GM20000 (cell line): ENCODE results near the gene KMT2E.
"Not testable (repeated sequence)": the region's sequence is repeated elsewhere in the genome, so short reads cannot be mapped to it uniquely, and the experiment has no call there.

Experiments used
- DNase-seq: peaks from one replicate; pipeline ENCODE4 v3.0.0; 2012; ENCODE audit warnings: low spot score
- TF ChIP-seq, protein P1 (sequence below): IDR thresholded peaks from 2 replicates; pipeline ENCODE4 v1.5.1; 2012; ENCODE audit warnings: mild to moderate bottlenecking, control low read depth; ENCODE audit errors: extremely low read depth, missing control alignments

KMT2E gene

DNA sequence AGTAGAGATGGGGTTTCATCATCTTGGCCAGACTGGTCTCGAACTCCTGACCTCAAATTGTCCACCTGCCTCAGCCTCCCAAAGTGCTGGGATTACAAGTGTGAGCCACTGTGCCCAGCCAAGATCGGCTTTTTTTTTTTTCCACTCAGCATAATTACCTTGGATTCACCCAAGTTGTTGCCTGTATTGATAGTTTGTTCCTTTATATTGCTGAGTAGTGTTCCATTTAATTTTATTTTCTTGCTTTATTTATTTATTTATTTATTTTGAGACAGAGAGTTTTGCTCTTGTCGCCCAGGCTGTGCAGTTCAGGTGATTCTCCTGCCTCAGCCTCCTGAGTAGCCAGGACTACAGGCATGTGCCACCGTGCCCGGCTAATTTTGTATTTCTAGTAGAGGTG, 21.3 kb downstream of the KMT2E start:
- TF ChIP-seq, protein P1, sequence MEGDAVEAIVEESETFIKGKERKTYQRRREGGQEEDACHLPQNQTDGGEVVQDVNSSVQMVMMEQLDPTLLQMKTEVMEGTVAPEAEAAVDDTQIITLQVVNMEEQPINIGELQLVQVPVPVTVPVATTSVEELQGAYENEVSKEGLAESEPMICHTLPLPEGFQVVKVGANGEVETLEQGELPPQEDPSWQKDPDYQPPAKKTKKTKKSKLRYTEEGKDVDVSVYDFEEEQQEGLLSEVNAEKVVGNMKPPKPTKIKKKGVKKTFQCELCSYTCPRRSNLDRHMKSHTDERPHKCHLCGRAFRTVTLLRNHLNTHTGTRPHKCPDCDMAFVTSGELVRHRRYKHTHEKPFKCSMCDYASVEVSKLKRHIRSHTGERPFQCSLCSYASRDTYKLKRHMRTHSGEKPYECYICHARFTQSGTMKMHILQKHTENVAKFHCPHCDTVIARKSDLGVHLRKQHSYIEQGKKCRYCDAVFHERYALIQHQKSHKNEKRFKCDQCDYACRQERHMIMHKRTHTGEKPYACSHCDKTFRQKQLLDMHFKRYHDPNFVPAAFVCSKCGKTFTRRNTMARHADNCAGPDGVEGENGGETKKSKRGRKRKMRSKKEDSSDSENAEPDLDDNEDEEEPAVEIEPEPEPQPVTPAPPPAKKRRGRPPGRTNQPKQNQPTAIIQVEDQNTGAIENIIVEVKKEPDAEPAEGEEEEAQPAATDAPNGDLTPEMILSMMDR, result no peak
- DNase-seq, result no peak

DNA sequence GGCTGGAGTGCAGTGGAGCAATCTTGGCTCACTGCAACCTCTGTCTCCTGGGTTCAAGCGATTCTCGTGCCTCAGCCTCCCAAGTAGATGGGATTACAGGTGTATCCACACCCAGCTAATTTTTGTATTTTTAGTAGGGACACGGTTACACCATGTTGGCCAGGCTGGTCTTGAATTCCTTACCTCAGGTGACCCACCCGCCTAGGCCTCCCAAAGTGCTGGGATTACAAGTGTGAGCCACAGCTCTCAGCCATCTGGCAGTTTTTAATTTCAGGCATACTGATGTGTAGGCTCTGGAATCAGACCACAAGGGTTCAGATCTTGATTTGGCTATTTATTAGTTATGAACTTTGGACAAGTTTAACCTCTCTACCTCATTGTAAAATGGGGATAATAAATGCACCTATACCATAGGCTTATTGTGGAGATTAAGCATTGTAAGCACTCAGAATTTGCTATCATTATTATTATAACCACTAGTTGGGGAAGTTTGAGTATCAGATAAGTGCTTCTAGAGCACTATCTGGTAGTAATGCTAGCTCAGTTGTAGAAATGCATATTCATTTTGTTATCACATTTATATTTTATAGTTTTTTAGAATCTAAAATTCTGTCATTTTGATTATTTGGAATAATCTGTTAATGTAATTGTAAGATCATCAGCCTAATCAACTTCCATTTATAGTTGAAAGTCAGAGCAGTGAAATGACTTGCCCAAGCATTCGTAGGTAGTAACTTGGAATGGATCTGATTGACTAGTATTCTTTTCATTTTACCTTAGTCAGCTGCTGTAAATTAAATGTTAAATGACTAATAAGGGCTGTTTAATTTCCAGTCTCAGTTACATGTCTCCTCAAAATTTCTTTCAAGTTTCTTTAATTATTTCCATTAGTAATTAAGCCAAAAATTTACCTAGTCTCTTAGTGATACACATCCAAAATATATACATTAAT, 22.5 kb downstream of the KMT2E start:
- TF ChIP-seq, protein P1, result no peak
- no peak for DNase-seq

DNA sequence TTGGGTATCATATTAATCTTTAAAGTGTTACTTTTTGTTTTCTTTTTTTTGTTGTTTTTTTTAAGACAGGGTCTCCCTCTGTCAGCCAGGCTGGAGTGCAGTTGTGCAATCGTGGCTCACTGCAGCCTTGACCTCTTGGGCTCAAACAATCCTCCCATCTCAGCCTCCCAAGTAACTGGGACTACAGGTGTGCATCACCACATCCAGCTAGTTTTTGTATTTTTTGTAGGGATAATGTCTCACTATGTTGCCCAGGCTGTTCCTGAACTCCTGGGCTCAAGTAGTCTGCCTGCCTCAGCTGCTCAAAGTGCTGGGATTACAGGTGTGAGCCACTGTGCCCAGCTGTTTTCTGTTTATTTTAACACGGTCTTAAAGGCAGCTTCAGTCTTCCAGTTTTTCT, 23.3 kb downstream of the KMT2E start:
- no peak for DNase-seq
- TF ChIP-seq, protein P1, result no peak

DNA sequence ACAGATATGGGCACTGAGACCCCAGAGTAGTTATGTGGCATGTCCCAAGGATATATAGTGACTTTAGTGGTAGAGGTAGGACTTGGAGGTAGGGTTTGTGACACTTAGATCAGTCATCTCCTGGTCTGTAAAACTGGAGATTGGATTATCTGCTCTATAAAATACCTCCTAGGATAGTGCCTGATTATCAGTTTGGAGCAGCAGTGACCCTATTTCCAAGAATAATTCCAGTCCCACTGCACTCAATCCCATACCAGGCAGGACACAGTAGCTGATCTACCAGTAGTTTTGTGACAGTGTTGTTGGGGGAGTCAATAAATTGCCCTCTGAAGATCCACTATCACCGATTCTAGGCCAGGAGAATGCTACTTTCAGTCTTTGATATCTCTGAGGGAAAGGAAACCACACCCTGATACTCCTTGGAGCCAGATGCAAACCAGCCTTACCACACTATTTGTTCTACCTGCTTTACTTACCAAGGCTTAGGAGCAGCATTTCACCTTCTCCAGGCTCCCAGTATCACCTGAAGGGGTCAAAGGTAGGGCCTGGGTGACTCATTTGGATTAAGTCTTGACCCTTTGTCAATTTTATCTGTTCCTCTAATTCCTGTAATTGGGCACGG, 30.6 kb downstream of the KMT2E start:
- TF ChIP-seq, protein P1, result no peak
- no peak for DNase-seq

DNA sequence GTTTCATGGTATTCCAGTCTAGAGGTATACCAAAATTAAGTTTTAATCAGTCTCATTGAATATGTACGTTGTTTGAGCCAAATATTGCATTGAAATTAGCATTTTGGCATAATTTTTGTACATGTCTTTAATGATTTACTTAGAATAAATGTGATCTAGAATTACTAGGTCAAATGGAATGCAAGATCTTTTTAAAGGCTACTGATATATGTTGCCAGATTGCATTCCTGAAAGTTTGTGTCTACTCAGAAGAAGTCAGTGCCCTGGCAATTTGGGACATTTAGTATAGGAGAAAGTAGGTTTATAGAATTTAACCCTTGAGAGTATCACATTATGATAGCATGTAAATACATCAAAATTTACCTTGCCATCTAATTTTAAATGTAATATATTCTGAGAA, 32.4 kb downstream of the KMT2E start:
- TF ChIP-seq, protein P1, result no peak
- no peak for DNase-seq

DNA sequence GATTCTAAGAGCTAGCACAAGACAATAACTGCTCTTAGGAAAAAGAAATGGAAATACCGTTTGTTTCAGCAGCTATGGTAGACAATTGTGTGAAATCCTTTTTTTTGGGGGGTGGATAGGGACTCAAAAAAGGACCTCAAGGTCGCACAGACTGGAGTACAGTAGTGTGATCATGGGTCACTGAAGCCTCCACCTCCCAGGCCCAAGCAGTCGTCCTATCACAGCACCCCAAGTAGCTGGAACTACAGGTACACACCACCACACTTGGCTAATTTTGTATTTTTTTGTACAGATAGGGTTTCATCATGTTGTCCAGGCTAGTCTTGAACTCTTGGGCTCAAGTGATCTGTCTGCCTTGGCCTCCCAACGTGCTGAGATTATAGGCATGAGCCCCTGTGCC, 33.9 kb downstream of the KMT2E start:
- TF ChIP-seq, protein P1, result no peak
- DNase-seq, result no peak

DNA sequence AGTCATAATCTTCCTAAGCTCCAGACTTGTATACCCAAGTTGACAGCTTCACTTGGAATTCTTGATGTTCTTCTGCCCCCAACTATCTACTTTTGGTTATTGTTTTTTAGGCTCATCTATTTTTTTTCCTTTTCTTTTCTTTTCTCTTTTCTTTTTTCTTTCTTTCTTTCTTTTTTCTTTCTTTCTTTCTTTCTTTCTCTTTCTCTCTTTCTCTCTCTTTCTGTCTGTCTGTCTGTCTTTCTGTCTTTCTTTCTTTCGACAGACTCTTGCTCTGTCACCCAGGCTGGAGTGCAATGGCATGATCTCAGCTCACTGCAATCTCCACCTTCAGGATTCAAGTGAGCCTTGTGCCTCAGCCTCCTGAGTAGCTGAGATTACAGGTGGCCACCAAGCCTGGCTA, 36.5 kb downstream of the KMT2E start:
- TF ChIP-seq, protein P1, result no peak
- no peak for DNase-seq

DNA sequence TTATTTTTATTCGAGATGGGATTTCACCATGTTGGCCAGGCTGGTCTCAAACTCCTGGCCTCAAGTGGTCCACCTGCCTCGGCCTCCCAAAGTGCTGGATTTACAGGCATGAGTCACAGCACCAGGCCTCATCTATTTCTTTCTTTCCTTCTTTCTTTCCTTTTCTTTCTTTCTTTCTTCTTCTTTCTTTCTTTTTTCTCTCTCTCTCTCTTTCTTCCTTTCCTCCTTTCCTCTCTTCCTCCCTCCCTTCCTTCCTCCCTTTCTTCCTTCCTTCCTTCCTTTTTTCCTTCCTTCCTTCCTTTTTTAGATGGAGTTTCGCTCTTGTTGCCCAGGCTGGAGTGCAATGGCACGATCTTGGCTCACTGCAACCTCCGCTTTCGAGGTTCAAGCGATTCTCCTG, 36.9 kb downstream of the KMT2E start:
- DNase-seq, result not testable (repeated sequence)
